Measurements from ENCODE around the gene C3orf70.
A peak's percentile ranks its signal among the peaks of the same experiment; 100 is the strongest.

C3orf70 gene, protein sequence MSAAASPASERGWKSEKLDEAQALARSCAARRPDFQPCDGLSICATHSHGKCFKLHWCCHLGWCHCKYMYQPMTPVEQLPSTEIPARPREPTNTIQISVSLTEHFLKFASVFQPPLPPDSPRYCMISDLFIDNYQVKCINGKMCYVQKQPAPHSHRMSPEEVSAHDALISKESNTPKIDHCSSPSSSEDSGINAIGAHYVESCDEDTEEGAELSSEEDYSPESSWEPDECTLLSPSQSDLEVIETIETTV

DNA sequence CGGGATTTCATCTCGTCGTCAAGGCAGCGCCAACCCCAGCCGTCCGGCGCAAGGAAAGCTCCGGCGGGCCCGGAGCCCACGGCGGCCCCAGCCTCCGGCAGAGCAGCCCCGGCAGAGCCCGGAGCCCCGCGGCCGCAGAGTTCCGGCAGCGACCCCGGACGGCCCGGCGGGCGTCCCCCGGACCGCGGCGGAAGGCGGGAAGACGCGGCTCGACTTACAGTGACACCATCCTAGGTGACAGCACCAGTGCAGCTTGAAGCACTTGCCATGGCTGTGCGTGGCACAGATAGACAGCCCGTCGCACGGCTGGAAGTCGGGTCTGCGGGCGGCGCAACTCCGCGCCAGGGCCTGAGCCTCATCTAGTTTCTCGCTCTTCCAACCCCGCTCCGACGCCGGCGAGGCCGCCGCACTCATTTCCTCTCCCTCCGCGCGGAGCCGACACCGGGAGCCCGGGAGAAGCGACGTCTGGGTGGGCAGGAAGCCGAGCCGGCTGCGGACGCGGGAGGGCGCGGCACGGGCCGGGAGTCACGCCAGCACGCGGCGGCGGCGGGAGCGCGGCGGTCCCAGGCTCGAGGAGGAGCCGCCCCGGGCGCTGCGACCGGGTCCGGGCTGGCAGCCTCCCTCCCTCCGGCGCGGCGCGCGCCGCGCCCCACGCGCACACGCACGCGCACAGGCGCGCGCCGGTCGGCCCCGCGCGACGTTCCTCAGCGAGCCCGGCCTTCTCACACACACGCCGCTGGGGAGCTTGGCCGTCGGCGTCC, at the start of gene C3orf70:
C3orf70 (minus strand) TSS at position 651 of the 761 bp plus-strand sequence; CDS start at position 414, 237 bp downstream.
- DNase-seq = peak; percentile 5

GRCh38 chr3:185200639-185201038, 47.8 kb upstream of the C3orf70 start:
- no peak for DNase-seq

DNA sequence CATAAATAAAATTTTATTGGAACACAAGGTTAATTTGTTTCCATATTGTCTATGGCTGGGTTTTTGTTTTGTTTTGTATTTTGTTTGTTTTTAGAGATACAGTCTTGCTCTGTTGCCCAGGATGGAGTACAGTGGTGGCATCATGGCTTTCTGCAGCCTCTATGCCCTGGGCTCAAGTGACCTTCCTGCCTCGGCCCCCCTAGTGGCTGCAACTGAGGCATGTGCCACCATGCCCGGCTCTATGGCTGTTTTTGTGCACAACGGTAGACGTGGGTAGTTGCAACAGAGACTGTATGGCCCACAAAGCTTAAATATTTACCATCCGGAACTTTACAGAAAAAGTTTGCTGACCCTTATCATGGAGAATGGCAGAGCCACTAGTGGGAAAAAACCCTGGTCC, 46.8 kb upstream of the C3orf70 start:
- DNase-seq = no peak

GRCh38 chr3:185199206-185199605, 46.3 kb upstream of the C3orf70 start:
- DNase-seq = no peak

- DNase-seq = no peak
Observed at GRCh38 chr3:185197068-185197467, 44.2 kb upstream of the C3orf70 start.

DNA sequence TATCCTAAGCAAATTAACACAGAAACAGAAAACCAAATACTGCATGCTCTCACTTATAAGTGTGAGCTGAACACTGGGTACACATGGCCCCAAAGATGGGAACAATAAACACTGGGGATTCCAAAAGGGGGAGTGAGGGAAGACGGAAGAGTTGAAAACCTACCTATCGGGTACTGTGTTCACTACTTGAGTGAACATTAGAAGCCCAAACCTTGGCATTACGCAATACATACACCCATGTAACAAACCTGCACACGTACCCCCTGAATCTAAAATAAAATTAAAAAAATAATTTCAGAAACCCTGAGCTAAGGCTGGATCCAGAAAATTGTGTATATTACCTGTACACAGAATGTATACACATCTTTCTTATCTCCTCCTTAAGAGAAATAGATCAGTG, 42.8 kb upstream of the C3orf70 start:
- no peak for DNase-seq

- DNase-seq = no peak
Observed at GRCh38 chr3:185188816-185189215, 36.0 kb upstream of the C3orf70 start.

- DNase-seq = no peak
Observed at GRCh38 chr3:185187391-185187790, 34.5 kb upstream of the C3orf70 start.

DNA sequence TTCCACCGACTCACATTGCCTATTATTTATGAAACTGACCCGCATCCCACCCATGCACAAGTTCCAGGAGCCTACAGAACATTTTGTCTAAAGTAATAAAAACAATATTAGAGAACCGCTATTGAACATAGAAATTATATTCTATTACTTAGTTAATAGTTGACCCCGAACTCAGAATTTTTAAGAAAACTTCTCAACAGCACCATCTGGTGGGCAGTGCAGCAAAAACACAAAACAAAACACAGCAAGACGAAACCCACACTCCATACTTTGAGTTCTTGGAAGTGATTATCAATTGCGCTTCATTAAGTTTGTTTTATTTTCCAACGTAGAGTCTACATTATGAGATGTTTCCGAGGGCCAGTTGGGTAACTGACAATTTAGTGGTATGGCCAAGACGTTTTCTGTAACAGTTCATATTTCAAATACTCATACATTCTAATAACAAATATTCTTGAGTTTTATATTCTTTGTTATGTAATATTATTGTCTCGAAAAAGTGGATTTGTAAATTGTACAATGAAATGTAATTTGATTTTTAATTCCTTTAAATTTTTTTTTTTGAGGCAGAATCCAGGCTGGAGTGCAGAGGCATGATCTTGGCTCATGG, 24.0 kb upstream of the C3orf70 start:
- DNase-seq = peak; percentile 23

DNA sequence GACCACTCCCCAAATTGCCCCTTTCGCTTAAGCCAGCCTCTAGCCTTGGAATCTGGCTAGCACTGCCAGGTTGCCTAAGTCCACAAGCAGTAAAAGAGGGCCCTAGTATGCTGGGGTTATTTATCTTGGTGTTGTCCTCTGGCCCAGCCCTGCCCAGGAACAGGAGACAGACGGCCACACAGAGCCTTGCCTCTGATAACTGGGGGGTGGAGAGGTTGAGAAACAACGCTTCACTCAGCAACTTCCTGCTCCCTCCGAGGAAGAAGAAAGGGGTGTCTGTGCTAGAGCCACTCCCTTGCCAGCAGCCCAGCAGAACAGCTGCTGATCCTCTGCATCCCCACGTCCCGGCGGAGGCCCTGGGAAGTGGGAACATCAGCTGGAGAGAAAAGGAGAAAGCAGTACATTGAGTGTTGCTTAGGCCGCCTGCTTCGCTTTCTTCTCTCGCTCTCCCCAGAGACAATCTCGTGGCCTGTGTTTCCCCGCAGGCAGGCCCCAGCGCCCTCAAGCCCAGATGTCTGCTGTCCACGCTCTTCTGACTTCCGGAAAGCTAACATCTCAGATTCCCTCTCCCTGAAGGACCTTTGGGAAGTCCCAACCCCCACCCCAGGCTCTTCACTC, 22.6 kb upstream of the C3orf70 start:
- DNase-seq = no peak

DNA sequence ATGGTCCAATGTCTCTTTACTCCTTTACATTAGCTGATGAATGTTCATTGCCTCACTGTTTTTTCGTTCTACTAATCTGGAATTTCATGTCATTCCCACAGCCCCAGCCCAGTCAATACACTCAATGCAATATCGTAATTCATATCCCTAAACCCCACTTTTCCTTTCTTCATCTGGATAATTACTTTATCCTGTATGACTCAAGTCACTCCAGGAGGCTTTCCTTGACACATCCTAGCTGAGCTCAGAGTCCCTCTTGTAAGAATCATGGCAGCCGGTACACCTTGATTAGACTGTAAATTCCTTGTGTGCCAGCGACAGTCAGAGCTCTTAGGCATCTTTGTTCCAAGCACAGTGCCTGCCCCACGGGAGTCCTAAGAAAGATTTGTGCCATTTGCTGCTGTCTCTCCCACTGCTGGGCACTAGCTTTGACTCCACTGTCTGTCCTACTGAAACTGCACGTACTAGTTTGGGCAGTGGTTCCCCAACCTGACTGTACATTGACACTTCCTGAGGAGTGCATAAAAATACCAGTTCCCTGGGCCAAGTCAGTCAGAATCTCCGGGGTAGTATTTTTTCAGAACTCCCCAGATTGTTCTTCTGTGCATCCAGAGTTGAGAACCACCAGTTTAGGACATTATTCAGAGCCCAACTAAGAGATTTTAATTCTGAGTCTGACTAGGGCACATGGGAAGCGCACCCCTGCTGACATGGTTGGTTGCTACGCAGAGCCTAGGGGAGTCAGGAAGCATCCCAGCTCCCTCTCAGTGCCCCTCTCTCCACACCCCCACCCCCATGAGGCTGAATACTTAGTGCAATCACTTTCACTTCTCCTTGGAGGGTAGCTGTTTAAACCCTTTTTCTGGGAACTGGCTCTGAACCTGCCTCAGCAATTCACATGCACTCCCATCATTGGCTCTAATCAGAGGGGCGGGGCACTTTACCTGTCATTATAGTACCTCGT, 19.5 kb upstream of the C3orf70 start:
- no peak for DNase-seq

- no peak for DNase-seq
Observed at GRCh38 chr3:185164428-185165217, 11.8 kb upstream of the C3orf70 start.

- DNase-seq = no peak
Observed at GRCh38 chr3:185162634-185163033, 9.8 kb upstream of the C3orf70 start.

DNA sequence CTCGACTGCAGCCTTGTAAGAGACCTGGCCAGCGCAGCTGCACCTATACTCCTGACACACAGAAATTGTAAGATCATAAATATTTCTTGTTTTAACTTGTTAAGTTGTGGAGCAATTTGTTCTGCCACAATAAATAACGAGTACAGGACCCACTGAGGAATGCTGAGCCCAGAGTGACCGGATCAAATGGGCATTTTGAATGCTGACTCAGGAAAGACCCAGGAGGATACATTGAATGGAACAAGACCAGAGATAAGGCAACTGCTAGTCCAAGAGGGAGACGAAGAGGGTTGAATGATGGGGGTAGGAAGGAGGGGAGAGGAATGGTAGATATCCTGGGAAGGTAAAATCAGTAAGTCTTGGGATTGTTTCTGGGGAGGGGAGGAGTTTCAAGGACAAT, 8.9 kb upstream of the C3orf70 start:
- DNase-seq = no peak

DNA sequence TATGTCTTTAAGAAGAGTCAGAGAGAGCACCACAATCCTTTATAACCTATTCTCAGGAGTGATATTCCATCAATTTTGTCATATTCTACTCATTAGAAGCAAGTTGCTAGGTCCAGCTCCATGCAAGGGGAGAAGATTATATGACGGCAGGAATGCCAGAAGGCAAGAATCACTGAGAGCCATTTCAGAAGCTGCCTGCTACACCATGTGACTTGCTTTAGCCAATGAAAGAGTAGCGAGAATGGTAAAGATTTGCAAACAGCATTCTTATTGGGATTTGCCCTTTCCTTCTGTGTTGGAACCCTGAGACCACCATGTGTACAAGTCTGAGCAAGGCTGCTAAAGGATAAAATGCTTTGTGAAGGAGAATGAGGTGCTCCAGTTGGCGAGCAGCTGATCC, 4.5 kb upstream of the C3orf70 start:
- no peak for DNase-seq

GRCh38 chr3:185155678-185156077, 2.8 kb upstream of the C3orf70 start:
- no peak for DNase-seq

- no peak for DNase-seq
Observed at GRCh38 chr3:185153861-185154629, 1.2 kb upstream of the C3orf70 start.

- no peak for DNase-seq
Observed at GRCh38 chr3:185153171-185153771, 411 bp upstream of the C3orf70 start.

GRCh38 chr3:185151964-185152409, 873 bp downstream of the C3orf70 start:
- no peak for DNase-seq

Measured in stimulated activated CD4-positive, alpha-beta T cell treated with anti-CD3 and anti-CD28 coated beads, Interleukin-4, amount 100 ng/mL, for 24 hours (primary cell).